Activated naive CD4-positive, alpha-beta T cell treated with anti-CD3 and anti-CD28 coated beads, Interleukin-2, amount 10 ng/mL, durations not matched to agents 7 days and 5 days (primary cell): Measurements from ENCODE around the gene STRADA.

Experiments
- CTCF ChIA-PET: fragments of 350-600 bp; sonication (Branson Sonifier 250); formaldehyde crosslinking; loops from one replicate; lab custom pipeline; 2021; ENCODE audit warnings: antibody characterized with exemption; lab: Charles Lee
- DNase-seq: peaks from one replicate; pipeline ENCODE4 v3.0.0-alpha.2; 2020
- H3K27ac Mint-ChIP-seq: one replicate; pipeline ENCODE4 v1.8.0; 2021; ENCODE audit warnings: mild to moderate bottlenecking, moderate library complexity, mixed read lengths
- H3K27me3 Mint-ChIP-seq: one replicate; pipeline ENCODE4 v1.8.0; 2021; ENCODE audit warnings: mild to moderate bottlenecking, mixed read lengths
- H3K36me3 Mint-ChIP-seq: one replicate; pipeline ENCODE4 v1.8.0; 2021; ENCODE audit warnings: mixed read lengths
- H3K4me1 Mint-ChIP-seq: one replicate; pipeline ENCODE4 v1.8.0; 2021; ENCODE audit warnings: mixed read lengths
- H3K4me3 Mint-ChIP-seq: one replicate; pipeline ENCODE4 v1.8.0; 2021; ENCODE audit warnings: mild to moderate bottlenecking, moderate library complexity, mixed read lengths
- H3K9me3 Mint-ChIP-seq: one replicate; pipeline ENCODE4 v1.8.0; 2021; ENCODE audit warnings: mixed read lengths

The STRADA gene

GRCh38 chr17:63772801-63773271, 31.2 kb upstream of the STRADA start:
- CTCF ChIA-PET = interaction anchor here (1.1 to 1.6 kb wide), 3 partner anchors 20 to 347 kb away, joined by 3 to 4 read pairs (median 3); no protein-coding TSS in a partner anchor
- H3K9me3 Mint-ChIP-seq = no peaks in the 10 kb centered on the region
- DNase-seq = no peak
- H3K4me1 Mint-ChIP-seq = peaks cover 54% of the 10 kb centered on the region
- H3K36me3 Mint-ChIP-seq = peaks cover 33% of the 10 kb centered on the region
- H3K27ac Mint-ChIP-seq = peak overlapping the region; percentile 100
- H3K4me3 Mint-ChIP-seq = peak overlapping the region; percentile 95
- H3K27me3 Mint-ChIP-seq = no peaks in the 10 kb centered on the region

DNA sequence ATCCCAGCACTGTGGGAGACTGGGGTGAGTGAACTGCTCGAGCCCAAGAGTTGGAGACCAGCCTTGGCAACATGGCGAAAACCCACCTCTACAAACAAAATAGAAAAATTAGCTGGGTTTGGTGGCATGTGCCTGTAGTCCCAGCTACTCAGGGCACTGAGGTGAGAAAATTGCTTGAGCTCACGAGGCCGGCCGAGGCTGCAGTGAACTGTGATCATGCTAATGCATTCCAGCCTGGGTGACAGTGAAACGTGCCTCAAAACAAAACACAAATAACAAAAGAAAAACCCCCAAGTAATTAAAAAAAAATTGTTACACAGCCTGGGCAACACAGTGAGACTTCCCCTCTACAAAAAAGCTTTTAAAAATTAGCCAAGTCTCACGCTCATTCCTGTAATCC, 26.8 kb upstream of the STRADA start:
- no peak overlapping the region for H3K4me3 Mint-ChIP-seq
- no peaks in the 10 kb centered on the region for H3K27me3 Mint-ChIP-seq
- no peak for DNase-seq
- CTCF ChIA-PET = interaction anchor here (0.7 kb wide), 1 partner anchor 19 kb away, joined by 3 read pairs; no protein-coding TSS in a partner anchor
- H3K36me3 Mint-ChIP-seq = peaks cover 39% of the 10 kb centered on the region
- no peaks in the 10 kb centered on the region for H3K9me3 Mint-ChIP-seq
- H3K4me1 Mint-ChIP-seq = peaks cover 42% of the 10 kb centered on the region
- H3K27ac Mint-ChIP-seq = no peak overlapping the region

DNA sequence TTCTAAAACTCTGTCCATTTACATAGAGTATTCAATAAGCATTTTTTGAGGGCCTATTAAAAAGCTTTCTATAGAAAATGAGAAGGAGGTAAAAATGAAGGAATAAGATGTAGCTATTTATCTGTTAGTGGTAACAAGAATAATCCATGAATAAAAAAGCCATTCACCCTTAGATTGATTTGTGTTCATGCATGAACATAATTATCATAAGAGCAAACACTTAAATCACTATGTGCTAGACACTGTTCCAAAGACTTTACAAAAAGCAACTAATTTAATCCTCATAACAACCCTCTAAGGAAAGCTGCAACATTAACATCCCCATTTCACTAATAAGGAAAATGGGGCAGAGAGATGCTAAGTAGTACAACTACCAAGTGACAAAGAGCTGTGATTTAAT, 25.2 kb upstream of the STRADA start:
- H3K27ac Mint-ChIP-seq = no peak overlapping the region
- H3K27me3 Mint-ChIP-seq = no peaks in the 10 kb centered on the region
- H3K9me3 Mint-ChIP-seq = no peaks in the 10 kb centered on the region
- peaks cover 34% of the 10 kb centered on the region for H3K4me1 Mint-ChIP-seq
- no peak for DNase-seq
- no peak overlapping the region for H3K4me3 Mint-ChIP-seq
- CTCF ChIA-PET = interaction anchor here (0.7 to 1.2 kb wide), 3 partner anchors 10 to 67 kb away, joined by 3 read pairs; no protein-coding TSS in a partner anchor
- peaks cover 41% of the 10 kb centered on the region for H3K36me3 Mint-ChIP-seq

DNA sequence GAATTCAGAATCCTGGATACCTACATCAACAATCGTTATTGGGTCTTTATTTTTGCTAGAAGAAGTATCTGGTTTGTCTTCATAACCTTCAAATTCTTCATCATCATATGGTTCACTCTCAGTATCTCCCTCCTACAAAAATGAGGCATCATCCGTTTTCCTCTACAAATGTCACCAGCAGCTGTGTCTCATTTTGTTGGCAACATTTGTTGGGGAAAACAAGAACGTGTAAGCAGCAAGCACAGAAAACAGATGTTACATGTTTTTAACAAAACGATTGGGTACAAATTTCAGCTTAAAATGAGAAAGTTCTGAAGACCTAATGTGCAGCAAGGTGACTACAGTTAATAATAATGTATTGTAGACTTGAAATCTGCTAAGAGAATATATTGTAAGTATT, 23.1 kb upstream of the STRADA start:
- H3K27me3 Mint-ChIP-seq = no peaks in the 10 kb centered on the region
- DNase-seq = no peak
- no peak overlapping the region for H3K4me3 Mint-ChIP-seq
- H3K36me3 Mint-ChIP-seq = peaks cover 41% of the 10 kb centered on the region
- H3K9me3 Mint-ChIP-seq = no peaks in the 10 kb centered on the region
- no peak overlapping the region for H3K27ac Mint-ChIP-seq
- CTCF ChIA-PET = interaction anchor here (0.7 kb wide), 1 partner anchor 14 kb away, joined by 3 read pairs; no protein-coding TSS in a partner anchor
- peaks cover 24% of the 10 kb centered on the region for H3K4me1 Mint-ChIP-seq

GRCh38 chr17:63762161-63763078, 20.8 kb upstream of the STRADA start:
- Mint-ChIP-seq H3K36me3 (peaks cover 44% of the 10 kb centered on the region), H3K4me1 (peaks cover 14% of the 10 kb centered on the region), H3K27ac (no peak overlapping the region), H3K4me3 (no peak overlapping the region), H3K9me3 (no peaks in the 10 kb centered on the region), H3K27me3 (no peaks in the 10 kb centered on the region)
- CTCF ChIA-PET = interaction anchor here (0.6 kb wide), 1 partner anchor 72 kb away, joined by 3 read pairs; no protein-coding TSS in a partner anchor
- DNase-seq = no peak

- H3K36me3 Mint-ChIP-seq = peaks cover 47% of the 10 kb centered on the region
- no peak for DNase-seq
- no peaks in the 10 kb centered on the region for H3K27me3 Mint-ChIP-seq
- H3K4me3 Mint-ChIP-seq = no peak overlapping the region
- peak overlapping the region; percentile 19 for H3K27ac Mint-ChIP-seq
- peaks cover 7% of the 10 kb centered on the region for H3K4me1 Mint-ChIP-seq
- CTCF ChIA-PET = no interaction called here
- no peaks in the 10 kb centered on the region for H3K9me3 Mint-ChIP-seq
Measured at GRCh38 chr17:63760771-63761539, 19.4 kb upstream of the STRADA start.

DNA sequence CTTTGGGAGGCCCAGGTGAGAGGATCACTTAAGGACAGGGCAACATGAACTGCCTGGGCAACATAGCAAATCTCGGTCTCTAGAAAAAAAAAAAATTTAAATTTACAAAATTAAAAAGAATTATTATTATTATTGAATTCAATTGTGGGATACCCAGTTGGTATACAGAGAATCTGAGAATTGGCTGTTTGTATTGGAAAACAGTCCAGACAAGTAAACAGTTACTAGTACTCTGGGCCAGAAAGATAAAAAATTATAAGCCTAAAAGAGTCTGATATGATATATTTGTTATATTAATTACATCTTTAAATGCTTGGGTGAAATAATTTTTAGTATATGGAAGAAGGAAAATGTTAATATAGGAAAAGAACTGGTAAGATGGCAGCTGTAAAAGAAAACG, 16.8 kb upstream of the STRADA start:
- DNase-seq = no peak
- H3K27ac Mint-ChIP-seq = no peak overlapping the region
- peaks cover 41% of the 10 kb centered on the region for H3K36me3 Mint-ChIP-seq
- H3K27me3 Mint-ChIP-seq = no peaks in the 10 kb centered on the region
- no peak overlapping the region for H3K4me3 Mint-ChIP-seq
- H3K4me1 Mint-ChIP-seq = peaks cover 4% of the 10 kb centered on the region
- CTCF ChIA-PET = no interaction called here
- H3K9me3 Mint-ChIP-seq = no peaks in the 10 kb centered on the region

- H3K27me3 Mint-ChIP-seq = no peaks in the 10 kb centered on the region
- no peaks in the 10 kb centered on the region for H3K9me3 Mint-ChIP-seq
- peaks cover 51% of the 10 kb centered on the region for H3K36me3 Mint-ChIP-seq
- CTCF ChIA-PET = no interaction called here
- no peak overlapping the region for H3K4me3 Mint-ChIP-seq
- H3K4me1 Mint-ChIP-seq = peaks cover 20% of the 10 kb centered on the region
- DNase-seq = no peak
- H3K27ac Mint-ChIP-seq = no peak overlapping the region
Measured at GRCh38 chr17:63754046-63754445, 12.4 kb upstream of the STRADA start.

GRCh38 chr17:63753215-63753614, 11.6 kb upstream of the STRADA start:
- CTCF ChIA-PET = interaction anchor here (1.1 kb wide), 1 partner anchor 20 kb away, joined by 3 read pairs; the partner anchor contains the start of genes CCDC47 and DDX42
- no peaks in the 10 kb centered on the region for H3K9me3 Mint-ChIP-seq
- no peak overlapping the region for H3K4me3 Mint-ChIP-seq
- peak overlapping the region; percentile 17 for H3K27ac Mint-ChIP-seq
- peaks cover 52% of the 10 kb centered on the region for H3K36me3 Mint-ChIP-seq
- H3K4me1 Mint-ChIP-seq = peaks cover 20% of the 10 kb centered on the region
- no peak for DNase-seq
- H3K27me3 Mint-ChIP-seq = no peaks in the 10 kb centered on the region

- H3K27ac Mint-ChIP-seq = no peak overlapping the region
- H3K27me3 Mint-ChIP-seq = no peaks in the 10 kb centered on the region
- H3K4me1 Mint-ChIP-seq = peaks cover 20% of the 10 kb centered on the region
- no peaks in the 10 kb centered on the region for H3K9me3 Mint-ChIP-seq
- peaks cover 47% of the 10 kb centered on the region for H3K36me3 Mint-ChIP-seq
- H3K4me3 Mint-ChIP-seq = no peak overlapping the region
- DNase-seq = no peak
- CTCF ChIA-PET = interaction anchor here (1.1 kb wide), 1 partner anchor 21 kb away, joined by 3 read pairs; the partner anchor contains the start of genes CCDC47 and DDX42
Measured at GRCh38 chr17:63752707-63753106, 11.1 kb upstream of the STRADA start.

GRCh38 chr17:63751806-63752205, 10.2 kb upstream of the STRADA start:
- Mint-ChIP-seq H3K27ac (peak overlapping the region; percentile 71), H3K4me1 (peaks cover 21% of the 10 kb centered on the region), H3K4me3 (peak overlapping the region; percentile 6), H3K36me3 (peaks cover 47% of the 10 kb centered on the region), H3K27me3 (no peaks in the 10 kb centered on the region), H3K9me3 (no peaks in the 10 kb centered on the region)
- CTCF ChIA-PET = no interaction called here
- DNase-seq = peak; percentile 52

DNA sequence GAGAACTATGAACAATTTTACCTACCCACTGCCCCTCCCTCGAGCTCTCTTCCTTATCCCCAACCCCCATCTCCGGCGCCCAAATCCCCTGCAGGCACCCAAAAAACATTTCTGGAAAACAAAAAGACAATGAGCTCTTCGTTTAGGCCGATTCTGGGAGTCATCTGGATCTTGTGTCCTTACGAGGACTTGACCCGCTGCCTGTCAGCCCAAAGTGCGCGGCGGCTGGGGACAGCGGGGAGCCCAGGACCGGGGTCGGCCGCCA, 524 bp downstream of the STRADA start:
- no peaks in the 10 kb centered on the region for H3K27me3 Mint-ChIP-seq
- DNase-seq = no peak
- H3K36me3 Mint-ChIP-seq = peaks cover 14% of the 10 kb centered on the region
- H3K9me3 Mint-ChIP-seq = no peaks in the 10 kb centered on the region
- CTCF ChIA-PET = no interaction called here
- H3K4me3 Mint-ChIP-seq = peak overlapping the region; percentile 91
- peaks cover 34% of the 10 kb centered on the region for H3K4me1 Mint-ChIP-seq
- peak overlapping the region; percentile 93 for H3K27ac Mint-ChIP-seq

GRCh38 chr17:63740464-63741142, 996 bp downstream of the STRADA start:
- H3K36me3 Mint-ChIP-seq = peaks cover 9% of the 10 kb centered on the region
- peak overlapping the region; percentile 91 for H3K4me3 Mint-ChIP-seq
- H3K27ac Mint-ChIP-seq = peak overlapping the region; percentile 93
- peaks cover 34% of the 10 kb centered on the region for H3K4me1 Mint-ChIP-seq
- CTCF ChIA-PET = no interaction called here
- no peaks in the 10 kb centered on the region for H3K9me3 Mint-ChIP-seq
- DNase-seq = no peak
- H3K27me3 Mint-ChIP-seq = no peaks in the 10 kb centered on the region

GRCh38 chr17:63735691-63736090, 5.9 kb downstream of the STRADA start:
- CTCF ChIA-PET = interaction anchor here (1.0 to 1.5 kb wide), 3 partner anchors 25 to 33 kb away, joined by 3 to 4 read pairs (median 3); no protein-coding TSS in a partner anchor
- Mint-ChIP-seq H3K4me3 (no peak overlapping the region), H3K27ac (no peak overlapping the region), H3K4me1 (peaks cover 20% of the 10 kb centered on the region), H3K9me3 (no peaks in the 10 kb centered on the region), H3K36me3 (peaks cover 8% of the 10 kb centered on the region), H3K27me3 (no peaks in the 10 kb centered on the region)
- DNase-seq = no peak
